ENCODE measurements around the gene ATP10A.
"Not testable (repeated sequence)": the region's sequence is repeated elsewhere in the genome, so short reads cannot be mapped to it uniquely, and the experiment has no call there.

The ATP10A gene

DNA sequence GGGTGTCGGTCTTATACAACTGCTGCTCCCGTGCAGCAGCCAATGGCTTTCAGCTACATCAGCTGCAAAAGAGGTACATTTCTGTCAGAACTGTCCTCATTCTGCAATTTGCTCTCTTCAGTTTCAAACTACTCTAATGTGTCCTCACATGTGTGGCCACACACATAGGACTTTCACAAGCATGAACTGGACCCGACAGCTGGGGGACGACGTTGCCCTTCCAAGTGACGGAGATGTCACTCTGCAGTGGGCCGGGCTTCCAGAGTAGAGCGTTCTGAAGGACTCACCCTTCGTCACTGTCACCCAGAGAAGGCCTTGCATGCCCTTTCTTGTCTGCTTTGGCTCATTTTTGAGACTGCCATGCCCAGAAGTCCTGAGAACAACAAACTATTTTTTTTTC lies 189.8 kb downstream of the ATP10A start:
- no peak for DNase-seq

DNA sequence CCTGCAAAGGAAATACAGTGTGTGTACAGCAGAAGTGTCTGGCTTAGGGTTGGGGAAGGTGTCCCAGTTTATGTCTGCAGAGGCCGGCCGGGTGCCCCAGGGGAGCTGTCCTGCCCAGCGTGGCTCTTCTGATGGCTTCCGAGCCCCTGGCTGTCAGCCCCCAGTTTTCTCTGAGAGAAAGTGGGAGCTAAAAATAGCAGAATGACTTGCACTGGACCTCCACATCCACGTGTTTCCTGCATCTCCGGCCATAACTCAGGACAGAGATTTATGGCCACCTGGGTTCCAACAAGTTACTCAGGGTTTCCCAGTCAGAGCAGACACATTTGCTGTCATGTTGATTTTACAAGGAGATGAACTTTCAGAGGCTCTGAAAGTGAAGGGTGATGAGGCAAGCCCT lies 192.0 kb downstream of the ATP10A start:
- no peak for DNase-seq

DNA sequence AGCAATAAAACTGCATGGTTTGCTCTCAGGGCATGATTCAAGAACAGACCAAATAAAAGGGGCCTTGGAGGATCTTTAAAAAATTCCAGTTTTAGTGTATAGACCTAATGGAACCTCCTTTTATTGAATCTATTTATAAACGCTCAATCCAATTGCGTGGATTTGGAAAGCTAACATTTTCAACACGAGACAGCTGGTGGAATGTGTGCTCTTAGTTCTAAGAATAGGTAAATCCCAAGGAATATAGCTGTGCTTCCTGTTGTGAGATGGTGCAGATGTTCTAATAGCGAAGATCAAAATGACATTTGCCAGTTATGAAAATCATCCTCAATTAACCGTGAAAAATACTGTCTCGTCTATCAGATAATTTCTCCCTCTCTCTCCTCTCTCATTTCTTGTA lies 192.5 kb downstream of the ATP10A start:
- DNase-seq = no peak

DNA sequence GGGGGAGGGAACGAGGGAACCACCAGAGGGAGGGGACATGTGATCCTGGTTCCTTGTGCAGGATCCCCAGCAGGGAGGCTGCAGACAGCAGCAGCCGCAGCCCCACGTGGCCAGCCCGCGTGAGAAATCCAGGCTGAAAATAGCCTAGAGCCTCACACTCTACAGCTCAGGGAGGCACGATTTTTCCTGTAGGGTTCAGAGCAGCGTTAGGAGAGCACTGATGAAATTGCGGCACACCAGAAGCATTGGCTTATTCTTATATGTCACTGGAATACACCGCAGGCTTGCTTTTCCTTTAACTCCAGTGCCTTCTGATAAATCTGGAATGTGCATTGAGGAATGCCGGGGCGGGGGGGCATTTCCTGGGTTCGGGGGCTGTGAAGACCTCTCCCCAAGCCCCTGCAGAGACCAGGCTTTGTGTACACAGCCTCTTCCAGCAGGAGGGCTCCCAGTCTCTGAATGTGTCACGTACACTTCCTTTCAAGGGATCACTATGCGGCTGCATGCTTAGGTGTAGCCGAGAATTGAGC lies 193.0 kb downstream of the ATP10A start:
- DNase-seq = no peak

DNA sequence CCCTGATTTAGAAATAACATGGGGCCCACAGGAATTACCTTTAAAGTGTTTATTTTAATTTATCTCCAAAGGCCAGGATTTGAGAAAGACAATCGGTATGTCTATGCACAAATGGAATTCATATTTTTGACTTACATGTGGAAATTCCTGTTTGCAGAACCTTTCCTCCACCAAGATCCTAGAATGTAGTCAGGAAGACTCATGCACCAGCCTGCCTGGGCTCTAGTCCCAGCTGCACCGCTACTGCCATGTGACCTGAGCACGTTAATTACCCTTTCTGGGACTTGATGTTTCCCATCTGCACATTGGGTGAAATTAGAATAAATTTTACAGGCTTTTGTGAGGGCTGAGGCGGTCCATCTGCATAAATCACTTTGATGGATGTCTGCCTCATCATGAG lies 194.2 kb downstream of the ATP10A start:
- no peak for DNase-seq

DNA sequence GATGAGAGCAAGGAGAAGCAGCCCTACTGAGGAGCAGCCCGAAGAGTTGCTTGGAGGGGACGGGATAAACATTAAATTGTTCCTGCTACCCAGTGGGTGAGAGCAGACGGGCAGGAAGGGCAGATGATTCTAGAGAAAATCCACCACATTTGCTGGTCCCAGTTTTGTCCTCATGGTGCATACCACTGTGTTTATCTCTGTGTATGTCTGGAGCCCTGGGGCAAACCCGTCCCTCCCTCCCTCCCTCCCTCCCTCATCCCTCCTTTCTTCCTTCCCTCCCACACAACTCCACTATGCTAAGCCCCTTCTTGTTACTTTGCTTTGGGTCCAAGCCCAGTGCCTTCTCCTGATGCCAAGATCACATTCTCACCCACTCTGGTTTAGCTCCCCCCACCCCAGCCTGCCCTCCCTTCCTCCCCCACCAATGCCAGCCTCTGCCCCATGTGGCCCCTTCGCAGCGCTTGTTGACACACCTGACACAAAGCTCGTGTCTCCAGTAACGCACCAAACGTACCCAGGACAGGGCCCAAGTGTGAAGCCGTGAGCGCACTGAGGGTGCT lies 194.8 kb downstream of the ATP10A start:
- DNase-seq = no peak

DNA sequence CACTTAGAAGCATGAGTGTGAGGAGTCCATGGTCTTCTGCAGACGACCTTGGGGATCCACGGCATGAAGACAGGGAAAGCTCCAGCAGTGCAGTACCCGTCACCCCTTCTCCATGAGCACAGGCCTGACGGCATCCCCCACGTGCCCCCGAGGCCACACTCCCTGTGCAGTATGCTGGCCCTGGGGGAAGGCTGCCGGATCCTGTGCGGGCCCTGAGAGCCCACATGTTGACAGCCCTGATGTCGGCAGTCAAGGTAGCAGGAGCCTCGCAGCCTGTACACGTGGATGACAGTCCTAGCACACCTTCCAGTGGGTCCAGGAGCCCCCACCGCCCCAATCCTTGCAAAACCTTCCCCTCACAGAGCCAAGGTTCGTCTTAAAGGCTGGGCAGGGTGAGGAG lies 195.3 kb downstream of the ATP10A start:
- DNase-seq = no peak

DNA sequence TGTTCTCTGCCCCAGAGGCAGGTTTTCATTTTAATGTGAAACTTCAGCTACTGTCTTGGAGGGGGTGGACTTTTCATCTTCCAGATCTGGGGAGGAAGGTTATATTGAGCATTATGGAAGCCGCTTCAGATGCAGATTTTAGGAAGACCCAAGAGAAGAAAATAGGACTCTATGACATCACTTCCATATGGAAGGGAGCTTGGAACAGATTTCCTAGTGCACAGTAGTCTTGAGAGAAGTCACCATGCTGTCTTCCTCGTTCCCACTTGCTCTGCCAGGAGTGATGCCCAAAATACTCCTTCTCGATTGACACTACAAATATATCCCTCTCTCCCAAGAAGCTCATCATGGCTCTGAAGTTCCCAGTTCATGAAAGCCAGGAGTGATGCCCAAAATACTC lies 197.2 kb downstream of the ATP10A start:
- no peak for DNase-seq

DNA sequence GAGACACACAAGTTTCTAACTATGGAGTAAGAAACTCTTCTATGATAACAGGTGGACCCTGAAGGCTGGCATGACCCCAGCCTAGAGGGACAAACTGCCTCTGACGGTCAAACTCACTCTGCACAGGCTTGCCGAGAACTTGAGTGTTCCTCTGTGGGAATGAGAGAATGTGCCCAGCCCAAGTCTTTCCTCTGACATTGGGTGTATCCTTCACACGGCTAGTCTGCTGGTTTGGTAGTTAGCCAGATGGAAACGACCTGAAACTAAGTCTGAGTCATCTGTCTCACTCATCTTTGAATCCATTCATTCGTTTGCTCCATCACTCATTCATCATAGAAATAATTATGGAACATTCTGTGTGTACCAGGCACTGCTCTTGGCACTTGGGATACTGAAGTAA lies 198.4 kb downstream of the ATP10A start:
- DNase-seq = no peak

DNA sequence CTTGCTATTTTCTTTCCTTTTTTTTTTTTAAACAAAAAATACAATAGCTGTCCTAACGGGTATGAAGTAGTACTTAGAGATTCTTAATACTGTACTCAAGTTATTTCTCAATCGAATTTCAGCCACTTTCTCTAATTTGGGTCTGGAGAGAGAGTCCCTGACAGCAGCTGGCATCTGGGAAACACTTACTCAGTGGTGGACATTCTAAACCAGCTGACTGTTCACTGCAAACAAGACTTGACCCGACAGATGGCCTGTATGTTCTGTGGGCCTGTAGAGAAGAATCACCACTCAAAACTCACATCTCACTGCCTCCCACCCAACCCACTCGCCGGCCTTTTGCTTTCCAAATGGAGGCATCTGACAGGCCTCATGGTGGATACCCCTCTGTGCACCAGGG lies 199.6 kb downstream of the ATP10A start:
- no peak for DNase-seq

DNA sequence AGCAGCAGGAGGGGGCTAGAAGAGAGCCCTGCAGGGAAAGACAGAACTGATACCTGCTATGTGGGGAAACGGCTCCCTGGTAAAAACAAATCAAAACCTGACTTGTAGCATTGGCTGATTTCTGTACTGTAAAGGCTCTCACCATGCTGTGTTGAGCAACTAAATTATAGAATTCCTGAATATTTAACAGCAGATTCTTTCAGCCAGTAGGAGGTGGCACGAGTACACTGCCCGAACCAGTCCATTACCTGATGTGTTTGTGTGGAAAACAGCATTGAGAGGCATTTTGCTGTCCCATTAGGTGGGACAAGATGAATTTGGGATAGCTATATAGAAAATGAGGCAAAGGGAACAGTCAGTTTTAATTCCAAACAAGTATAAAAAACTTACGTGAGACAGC lies 201.2 kb downstream of the ATP10A start:
- no peak for DNase-seq

DNA sequence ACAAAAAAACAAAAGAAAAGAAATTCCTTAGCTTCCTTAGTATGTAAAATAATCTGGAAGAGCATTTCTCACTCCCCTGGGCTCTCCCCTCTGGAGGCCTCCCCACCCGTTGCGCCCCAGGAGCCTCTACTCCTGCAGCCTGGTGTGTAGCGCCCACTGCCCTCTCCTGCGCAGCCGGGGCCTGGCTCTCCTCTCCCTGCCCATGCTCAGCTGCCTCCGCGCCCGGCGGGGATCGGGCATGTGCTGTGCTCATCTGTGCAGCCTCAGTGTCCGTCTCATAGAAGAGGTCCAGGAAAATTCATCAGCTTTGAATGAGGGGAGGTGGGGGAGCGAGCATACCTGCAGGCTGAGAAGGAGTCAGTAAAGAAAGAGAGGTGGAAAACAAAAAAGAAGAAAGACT lies 203.9 kb downstream of the ATP10A start:
- DNase-seq = no peak

DNA sequence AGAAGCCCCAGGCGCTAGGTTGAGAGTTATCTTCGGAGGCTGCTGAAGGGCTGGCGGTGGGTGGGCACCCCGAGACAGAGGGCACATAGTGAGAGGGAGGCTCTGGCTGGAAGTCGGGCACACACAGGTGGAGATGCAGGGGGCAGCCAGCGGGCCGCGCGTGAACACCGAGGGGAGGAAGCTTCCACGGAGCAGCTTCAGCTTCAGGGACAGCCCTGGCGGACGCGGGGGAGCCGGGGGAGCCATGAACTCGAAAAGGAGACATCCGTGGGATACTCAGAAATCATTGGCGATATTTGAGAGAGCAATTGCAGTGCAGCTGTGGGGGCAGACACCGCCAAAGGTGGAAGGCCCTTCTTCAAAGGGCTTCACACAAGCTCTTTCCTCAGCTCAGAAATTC lies 204.6 kb downstream of the ATP10A start:
- no peak for DNase-seq

DNA sequence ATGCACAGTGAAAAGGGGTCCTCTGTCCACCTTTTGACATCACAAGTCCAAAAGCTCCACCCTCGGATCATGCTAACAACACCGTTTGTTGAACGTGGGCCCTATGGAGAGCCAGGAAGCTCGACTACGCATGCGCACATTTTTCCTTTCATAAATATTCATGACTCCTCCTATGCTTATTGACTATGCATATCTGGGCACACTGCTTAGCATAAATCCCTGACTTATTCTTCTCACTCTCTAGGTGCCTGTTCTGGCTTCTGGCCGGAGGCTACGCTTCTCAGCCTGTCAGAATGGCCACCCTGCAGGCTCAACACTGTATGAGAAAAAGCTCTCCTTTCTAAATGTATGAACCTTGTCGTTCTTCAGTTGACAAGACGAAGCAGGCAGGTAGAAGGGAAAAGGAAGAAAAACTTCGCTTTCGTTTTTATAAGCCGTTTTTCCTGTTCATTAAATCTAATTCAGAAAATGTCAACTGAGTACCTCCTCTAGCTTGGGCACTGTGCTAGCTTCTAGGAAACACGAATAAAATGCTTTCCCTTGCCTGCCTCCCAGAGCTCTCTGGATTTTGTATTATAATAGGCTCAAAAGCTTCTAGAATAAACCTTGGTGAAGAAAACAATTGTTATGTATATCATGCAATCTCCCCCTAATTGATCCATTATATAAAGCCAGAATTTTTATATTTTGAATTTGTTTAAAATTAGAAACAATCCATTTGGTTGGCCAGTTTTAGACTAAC lies 207.7 kb downstream of the ATP10A start:
- DNase-seq = no peak

DNA sequence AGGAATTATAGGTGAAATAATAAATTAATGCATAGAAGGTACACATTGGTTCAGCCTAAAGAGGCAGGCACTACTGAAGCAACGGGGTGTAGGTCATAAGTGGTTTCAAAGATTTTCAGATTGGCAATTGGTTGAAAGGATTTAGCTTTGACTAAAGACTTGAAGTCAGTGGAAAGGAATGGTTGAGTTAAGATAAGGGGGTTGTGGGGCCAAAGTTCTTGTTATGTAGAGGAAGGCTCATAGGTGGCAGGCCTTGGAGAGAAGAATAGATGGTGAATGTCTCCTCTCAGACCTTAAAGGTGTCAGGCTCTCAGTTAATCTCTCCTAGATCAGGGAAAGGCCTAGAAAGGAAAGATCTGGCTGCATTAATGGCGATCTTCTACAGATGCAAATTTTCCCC lies 209.8 kb downstream of the ATP10A start:
- no peak for DNase-seq

DNA sequence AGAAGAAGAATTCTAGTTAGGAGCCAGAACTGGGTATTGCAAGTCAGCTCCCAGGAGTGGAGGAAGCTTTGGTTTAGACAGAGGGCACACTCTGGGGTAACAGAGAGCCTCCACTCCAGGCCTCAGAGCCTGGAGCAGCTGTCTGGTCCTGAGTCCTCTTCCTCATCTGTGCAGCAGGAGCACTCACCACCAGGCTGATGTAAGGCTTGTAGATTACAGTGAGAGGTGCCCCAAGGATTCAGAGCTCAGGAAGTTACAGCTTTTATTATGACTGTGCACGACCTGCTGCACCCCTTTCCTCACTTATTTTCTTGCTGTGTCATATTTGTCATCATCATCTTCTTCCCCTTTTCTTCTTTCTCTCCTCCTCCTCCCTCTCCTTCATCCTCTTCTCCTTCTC lies 210.4 kb downstream of the ATP10A start:
- no peak for DNase-seq

DNA sequence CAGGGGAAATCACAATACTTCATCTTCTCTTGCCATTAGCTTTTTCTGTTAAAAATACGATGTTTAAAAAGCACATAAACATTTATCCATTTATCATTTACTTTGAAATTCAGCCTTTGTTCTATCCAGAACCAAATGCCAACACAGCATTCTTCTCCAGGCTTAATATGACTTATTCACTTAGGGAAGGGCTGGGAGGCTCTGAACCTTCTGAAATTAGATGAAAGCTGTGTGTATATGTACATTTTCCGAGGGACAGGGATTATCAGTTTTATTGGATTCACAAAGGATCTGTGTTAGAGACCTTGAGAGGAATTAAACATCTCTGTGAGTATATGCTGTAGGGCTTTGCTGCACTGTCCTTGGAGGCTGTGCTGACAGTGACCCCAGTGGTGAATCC lies 213.7 kb downstream of the ATP10A start:
- DNase-seq = no peak

DNA sequence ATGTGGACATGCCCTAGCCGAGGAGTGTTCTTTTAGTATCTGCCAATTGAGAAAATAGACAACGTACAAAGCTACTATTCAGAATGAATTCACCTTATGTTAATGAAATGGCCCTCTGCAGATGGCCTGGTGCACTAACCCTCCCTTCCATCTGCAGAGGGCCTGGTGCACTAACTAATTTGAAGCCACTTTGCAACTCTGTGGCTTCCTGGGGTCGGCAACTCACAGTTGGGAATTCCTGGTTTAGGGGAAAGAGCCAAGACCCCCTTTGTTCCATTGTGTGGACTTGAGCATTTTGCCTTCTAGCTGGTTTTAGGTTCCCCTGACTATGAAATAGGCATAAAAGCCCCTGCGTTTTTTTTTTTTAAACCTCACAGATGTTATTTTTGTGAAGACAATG lies 220.0 kb downstream of the ATP10A start:
- DNase-seq = no peak

DNA sequence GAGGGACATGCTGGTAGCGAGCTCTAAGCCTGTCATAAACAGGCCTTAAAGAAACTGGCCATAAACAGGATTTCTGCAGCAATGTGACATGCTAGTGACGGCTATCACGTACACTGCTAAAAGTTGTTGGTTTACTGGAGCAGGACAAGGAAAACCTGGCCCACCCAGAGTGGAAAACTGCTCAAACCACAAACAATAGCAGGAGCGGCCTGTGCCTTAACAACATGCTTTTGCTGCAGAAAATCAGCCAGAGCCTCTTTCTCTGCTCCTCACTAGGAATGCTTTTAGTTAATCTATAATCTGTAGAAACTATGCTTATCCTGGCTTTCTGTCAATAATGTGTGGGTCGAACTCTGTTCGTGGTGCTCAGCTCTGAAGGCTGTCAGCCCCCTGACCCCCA lies 221.4 kb downstream of the ATP10A start:
- DNase-seq = no peak

DNA sequence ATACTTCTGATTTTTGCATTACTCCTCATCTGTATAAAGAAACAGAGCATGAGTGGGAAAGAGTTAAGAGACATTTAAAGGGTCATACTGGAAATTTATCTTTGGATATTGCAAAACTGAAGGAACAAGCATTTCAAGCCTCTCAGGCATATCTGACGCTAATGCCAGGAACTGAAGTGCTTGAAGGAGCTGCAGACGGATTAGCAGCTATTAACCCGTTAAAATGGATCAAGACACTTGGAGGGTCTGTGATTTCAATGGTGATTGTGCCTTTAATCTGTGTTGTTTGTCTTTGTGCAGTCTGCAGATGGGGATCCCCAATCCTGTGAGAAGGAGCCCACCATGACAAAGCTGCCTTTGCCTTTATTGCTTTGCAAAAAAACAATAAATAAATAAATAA lies 221.8 kb downstream of the ATP10A start:
- no peak for DNase-seq

DNA sequence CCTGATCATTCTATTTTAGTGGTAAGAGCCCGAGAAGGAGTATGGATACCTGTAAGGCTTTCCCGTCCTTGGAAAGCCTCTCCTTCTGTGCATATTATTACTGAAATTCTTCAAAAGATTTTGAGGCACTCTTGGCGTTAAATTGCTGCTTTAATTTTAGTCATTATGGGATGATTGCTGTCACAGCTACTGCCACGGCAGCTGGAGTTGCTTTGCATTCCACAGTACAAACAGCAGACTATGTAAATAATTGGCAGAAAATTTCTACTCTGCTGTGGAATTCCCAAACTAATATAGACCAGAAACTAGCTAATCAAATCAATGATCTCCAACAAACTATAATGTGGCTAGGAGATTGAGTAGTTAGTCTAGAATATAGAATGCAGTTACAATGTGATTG lies 222.2 kb downstream of the ATP10A start:
- not testable (repeated sequence) for DNase-seq

DNA sequence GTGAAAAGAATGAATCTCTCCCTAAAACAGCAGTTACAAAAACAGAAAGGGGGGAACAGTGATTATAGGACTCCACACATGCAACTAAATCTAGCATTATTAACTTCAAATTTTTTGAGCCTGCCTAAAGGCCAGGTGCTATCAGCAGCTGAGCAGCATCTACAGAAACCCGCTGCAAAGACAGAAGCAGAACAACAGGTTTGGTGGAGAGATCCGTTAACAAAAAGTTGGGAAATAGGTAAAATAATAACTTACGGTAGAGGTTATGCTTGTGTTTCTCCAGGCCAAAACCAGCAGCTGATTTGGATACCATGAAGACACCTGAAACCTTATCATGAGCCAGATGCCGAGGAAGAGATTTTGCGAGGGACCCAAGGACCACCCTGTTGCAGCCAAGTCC lies 222.7 kb downstream of the ATP10A start:
- DNase-seq = no peak

DNA sequence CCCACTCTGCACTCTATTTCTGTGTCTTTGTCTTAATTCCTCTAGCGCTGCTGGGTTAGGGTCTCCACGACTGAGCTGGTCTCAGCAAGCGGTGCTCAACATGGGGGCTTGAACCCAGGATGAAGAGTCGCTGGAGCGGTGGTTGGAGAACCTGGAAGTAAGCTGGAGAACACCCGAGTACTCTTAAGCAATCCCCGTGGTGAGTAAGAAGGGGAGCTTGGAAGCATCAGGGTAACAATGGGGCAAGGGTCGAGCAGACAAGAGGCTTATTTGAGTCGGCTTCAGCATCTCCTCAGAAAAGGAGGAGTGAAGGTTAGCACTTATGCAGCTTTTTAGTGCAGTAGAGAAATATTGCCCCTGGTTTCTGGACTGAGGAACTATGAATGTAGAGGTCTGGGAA lies 226.6 kb downstream of the ATP10A start:
- not testable (repeated sequence) for DNase-seq

DNA sequence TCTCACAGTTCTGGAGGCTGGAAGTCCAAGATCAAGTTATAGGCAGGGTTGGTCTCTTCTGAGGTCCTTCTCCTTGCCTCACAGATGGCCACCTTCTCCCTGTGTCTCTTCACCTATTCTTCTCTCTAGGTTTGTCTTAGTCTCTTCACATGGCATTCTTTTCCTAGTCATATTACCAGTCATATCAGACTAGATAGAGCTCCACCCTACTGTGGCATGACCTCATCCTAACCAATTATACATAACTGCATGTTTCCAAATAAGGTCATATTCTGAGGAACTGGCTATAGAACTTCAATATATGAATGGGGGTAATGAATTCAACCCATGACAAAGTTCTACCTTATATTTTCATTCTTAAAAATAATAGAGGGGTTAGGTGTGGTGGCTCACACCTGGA lies 227.9 kb downstream of the ATP10A start:
- no peak for DNase-seq

DNA sequence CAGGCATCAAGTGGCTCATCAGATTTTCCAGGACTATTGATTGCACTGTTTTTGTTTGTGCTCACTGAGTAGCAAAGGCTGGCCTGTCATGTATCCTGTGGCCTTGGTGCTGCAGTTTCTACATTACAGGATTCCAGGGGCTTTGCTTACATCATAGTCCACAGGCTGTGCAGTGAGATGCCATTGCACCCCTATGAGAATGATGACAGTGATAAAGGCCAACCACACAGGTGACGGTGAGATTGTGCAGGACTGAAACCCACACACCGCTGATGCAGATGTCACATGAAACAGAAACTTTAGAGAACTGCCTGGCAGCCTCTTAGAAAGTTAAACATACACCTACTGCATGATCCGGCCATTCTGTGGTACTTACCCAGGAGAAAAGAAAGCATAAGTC lies 229.3 kb downstream of the ATP10A start:
- DNase-seq = no peak

Data from NCI-H1105 treated with DMSO at 0.1 percent for 48 hours (cell line).